ENCODE results near the gene NAA80. TPM values are rescaled to one million over a fixed set of nuclear protein-coding genes. Genes with fewer than 3 reads are reported as not detected.

The NAA80 gene
- total and polyA plus RNA-seq, 2 of the 8 experiments (the other 6 are each of a cell fraction or from before 2014, with no cell fraction given): 11.3 to 16.7 TPM

DNA sequence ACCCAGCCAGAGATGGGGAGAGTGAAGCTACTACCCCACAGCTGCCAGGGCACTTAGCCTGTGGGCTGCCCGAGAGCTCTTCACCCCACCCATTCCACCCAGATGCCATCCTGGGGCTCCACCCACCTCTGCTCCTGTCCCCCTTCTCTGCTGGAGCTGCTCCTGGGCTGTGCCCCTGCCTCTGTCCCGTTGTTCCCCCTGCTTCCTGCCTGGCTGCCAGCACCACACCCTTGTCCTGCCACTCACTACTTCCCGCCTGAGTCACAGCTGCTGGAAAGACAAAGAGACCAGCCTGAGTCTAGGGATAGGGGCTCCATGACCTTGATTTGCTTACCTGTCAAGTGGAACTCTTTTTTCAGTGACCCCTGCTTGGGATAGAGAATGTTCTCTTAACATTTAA is 50.8 kb downstream of the NAA80 start (continued):
- TF ChIP-seq SIN3A (conservative IDR thresholded peaks at IDR 0.05 in 1 of 2, IDR thresholded peaks at IDR 0.05 in 1 of 2; ENCODE audit: low read depth in 1 of 2, low read length in 2 of 2) (no peak), CREB1 (IDR thresholded peaks at IDR 0.05) (no peak), POU5F1 (IDR thresholded peaks at IDR 0.05; ENCODE audit: low read depth, low read length) (no peak), CTBP2 (IDR thresholded peaks at IDR 0.05; ENCODE audit: borderline replicate concordance, insufficient read depth, insufficient read length, low read length) (no peak)
- TF ChIP-seq, protein P1, sequence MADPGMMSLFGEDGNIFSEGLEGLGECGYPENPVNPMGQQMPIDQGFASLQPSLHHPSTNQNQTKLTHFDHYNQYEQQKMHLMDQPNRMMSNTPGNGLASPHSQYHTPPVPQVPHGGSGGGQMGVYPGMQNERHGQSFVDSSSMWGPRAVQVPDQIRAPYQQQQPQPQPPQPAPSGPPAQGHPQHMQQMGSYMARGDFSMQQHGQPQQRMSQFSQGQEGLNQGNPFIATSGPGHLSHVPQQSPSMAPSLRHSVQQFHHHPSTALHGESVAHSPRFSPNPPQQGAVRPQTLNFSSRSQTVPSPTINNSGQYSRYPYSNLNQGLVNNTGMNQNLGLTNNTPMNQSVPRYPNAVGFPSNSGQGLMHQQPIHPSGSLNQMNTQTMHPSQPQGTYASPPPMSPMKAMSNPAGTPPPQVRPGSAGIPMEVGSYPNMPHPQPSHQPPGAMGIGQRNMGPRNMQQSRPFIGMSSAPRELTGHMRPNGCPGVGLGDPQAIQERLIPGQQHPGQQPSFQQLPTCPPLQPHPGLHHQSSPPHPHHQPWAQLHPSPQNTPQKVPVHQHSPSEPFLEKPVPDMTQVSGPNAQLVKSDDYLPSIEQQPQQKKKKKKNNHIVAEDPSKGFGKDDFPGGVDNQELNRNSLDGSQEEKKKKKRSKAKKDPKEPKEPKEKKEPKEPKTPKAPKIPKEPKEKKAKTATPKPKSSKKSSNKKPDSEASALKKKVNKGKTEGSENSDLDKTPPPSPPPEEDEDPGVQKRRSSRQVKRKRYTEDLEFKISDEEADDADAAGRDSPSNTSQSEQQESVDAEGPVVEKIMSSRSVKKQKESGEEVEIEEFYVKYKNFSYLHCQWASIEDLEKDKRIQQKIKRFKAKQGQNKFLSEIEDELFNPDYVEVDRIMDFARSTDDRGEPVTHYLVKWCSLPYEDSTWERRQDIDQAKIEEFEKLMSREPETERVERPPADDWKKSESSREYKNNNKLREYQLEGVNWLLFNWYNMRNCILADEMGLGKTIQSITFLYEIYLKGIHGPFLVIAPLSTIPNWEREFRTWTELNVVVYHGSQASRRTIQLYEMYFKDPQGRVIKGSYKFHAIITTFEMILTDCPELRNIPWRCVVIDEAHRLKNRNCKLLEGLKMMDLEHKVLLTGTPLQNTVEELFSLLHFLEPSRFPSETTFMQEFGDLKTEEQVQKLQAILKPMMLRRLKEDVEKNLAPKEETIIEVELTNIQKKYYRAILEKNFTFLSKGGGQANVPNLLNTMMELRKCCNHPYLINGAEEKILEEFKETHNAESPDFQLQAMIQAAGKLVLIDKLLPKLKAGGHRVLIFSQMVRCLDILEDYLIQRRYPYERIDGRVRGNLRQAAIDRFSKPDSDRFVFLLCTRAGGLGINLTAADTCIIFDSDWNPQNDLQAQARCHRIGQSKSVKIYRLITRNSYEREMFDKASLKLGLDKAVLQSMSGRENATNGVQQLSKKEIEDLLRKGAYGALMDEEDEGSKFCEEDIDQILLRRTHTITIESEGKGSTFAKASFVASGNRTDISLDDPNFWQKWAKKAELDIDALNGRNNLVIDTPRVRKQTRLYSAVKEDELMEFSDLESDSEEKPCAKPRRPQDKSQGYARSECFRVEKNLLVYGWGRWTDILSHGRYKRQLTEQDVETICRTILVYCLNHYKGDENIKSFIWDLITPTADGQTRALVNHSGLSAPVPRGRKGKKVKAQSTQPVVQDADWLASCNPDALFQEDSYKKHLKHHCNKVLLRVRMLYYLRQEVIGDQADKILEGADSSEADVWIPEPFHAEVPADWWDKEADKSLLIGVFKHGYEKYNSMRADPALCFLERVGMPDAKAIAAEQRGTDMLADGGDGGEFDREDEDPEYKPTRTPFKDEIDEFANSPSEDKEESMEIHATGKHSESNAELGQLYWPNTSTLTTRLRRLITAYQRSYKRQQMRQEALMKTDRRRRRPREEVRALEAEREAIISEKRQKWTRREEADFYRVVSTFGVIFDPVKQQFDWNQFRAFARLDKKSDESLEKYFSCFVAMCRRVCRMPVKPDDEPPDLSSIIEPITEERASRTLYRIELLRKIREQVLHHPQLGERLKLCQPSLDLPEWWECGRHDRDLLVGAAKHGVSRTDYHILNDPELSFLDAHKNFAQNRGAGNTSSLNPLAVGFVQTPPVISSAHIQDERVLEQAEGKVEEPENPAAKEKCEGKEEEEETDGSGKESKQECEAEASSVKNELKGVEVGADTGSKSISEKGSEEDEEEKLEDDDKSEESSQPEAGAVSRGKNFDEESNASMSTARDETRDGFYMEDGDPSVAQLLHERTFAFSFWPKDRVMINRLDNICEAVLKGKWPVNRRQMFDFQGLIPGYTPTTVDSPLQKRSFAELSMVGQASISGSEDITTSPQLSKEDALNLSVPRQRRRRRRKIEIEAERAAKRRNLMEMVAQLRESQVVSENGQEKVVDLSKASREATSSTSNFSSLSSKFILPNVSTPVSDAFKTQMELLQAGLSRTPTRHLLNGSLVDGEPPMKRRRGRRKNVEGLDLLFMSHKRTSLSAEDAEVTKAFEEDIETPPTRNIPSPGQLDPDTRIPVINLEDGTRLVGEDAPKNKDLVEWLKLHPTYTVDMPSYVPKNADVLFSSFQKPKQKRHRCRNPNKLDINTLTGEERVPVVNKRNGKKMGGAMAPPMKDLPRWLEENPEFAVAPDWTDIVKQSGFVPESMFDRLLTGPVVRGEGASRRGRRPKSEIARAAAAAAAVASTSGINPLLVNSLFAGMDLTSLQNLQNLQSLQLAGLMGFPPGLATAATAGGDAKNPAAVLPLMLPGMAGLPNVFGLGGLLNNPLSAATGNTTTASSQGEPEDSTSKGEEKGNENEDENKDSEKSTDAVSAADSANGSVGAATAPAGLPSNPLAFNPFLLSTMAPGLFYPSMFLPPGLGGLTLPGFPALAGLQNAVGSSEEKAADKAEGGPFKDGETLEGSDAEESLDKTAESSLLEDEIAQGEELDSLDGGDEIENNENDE (IDR thresholded peaks at IDR 0.05; ENCODE audit: insufficient replicate concordance, low read length): no peak

Data from H1 (cell line).